Panc1 (cell line): ENCODE results near the gene BAIAP2. TPM values are rescaled to one million over a fixed set of nuclear protein-coding genes. Genes with fewer than 3 reads are reported as not detected.

Experiments
- ATAC-seq: fragments of 200-7000 bp; cut with Tn5 transposase; 2 replicates; pipeline ENCODE4 v1.9.1; 2020; ENCODE audit warnings: mild to moderate bottlenecking, moderate library complexity
- BruUV-seq: library from RNA; stranded (reverse); fragments of 400-500 nt; replicated peaks from 2 replicates; lab custom pipeline; 2021; lab: Mats Ljungman, UMichigan
- CTCF ChIA-PET: fragments of 300-600 bp; sonication (Branson Sonifier 250); formaldehyde crosslinking; loops from one replicate; lab custom pipeline; 2022; ENCODE audit warnings: antibody characterized with exemption; lab: Charles Lee
- POLR2A ChIA-PET: fragments of 300-600 bp; sonication (Branson Sonifier 250); formaldehyde crosslinking; loops from one replicate; lab custom pipeline; 2022; ENCODE audit warnings: antibody characterized with exemption; lab: Charles Lee
- DNase-seq: peaks from one replicate; pipeline ENCODE4 v3.0.0-alpha.2; 2010; ENCODE audit warnings: low read depth, low spot score
- H3K27ac ChIP-seq: 2 replicates; pipeline ENCODE4 v1.5.1; 2011; ENCODE audit warnings: mild to moderate bottlenecking, low read length, inconsistent platforms
- H3K27me3 ChIP-seq: fragments of 200-500 bp; sonication (Bioruptor generic); 2 replicates; pipeline ENCODE4 v1.6.0; 2014; ENCODE audit warnings: low read length, inconsistent platforms; ENCODE audit not compliant: control insufficient read depth, insufficient read depth
- H3K36me3 ChIP-seq: fragments of 200-500 bp; sonication (Bioruptor generic); 2 replicates; pipeline ENCODE4 v1.5.1; 2014; ENCODE audit warnings: inconsistent platforms, mild to moderate bottlenecking, low read length, moderate library complexity; ENCODE audit not compliant: control insufficient read depth, insufficient read depth
- H3K4me1 ChIP-seq: 2 replicates; pipeline ENCODE4 v1.5.1; 2011; ENCODE audit warnings: inconsistent platforms, mild to moderate bottlenecking, low read length, moderate library complexity; ENCODE audit not compliant: control insufficient read depth, insufficient read depth
- H3K4me3 ChIP-seq, 2 experiments: 2 replicates each; pipeline ENCODE4 v1.5.1; 2011 to 2012; ENCODE audit warnings: low read depth in 2 of 2, low read length in 2 of 2, mild to moderate bottlenecking in 2 of 2, inconsistent platforms in 1 of 2, moderate library complexity in 1 of 2
- H3K9me3 ChIP-seq: fragments of 200-500 bp; sonication (Bioruptor generic); 2 replicates; pipeline ENCODE4 v1.5.1; 2014; ENCODE audit warnings: low read depth, mild to moderate bottlenecking, inconsistent platforms, low read length, moderate library complexity; ENCODE audit not compliant: control insufficient read depth, insufficient read depth
- POLR2AphosphoS5 ChIP-seq: IDR thresholded peaks from 2 replicates; pipeline ENCODE4 v1.6.1; 2012; ENCODE audit warnings: mild to moderate bottlenecking, low read depth, low read length, moderate library complexity
- SIN3A ChIP-seq: IDR thresholded peaks from 2 replicates; pipeline ENCODE4 v1.6.1; 2012; ENCODE audit warnings: low read depth, mild to moderate bottlenecking, low read length, moderate library complexity, borderline replicate concordance; ENCODE audit not compliant: insufficient read depth
- TCF7L2 ChIP-seq: IDR thresholded peaks from 2 replicates; pipeline ENCODE4 v1.6.1; 2011; ENCODE audit warnings: mild to moderate bottlenecking, low read depth, low read length, inconsistent platforms
- in situ Hi-C: cut with HindIII; loops from 2 replicates; pipeline ENCODE4 v1.10.0; 2016; ENCODE audit warnings: low sequenced_read_pairs, low pct_unique_long_range_greater_than_20kb
- intact Hi-C: fragments of 100-400 bp; cut with micrococcal nuclease; formaldehyde crosslinking; loops from one replicate; pipeline ENCODE4 v1.10.0; 2022; ENCODE audit not compliant: unreplicated experiment
- total RNA-seq: library from RNA; stranded (reverse); gene quantifications from one replicate; pipeline ENCODE4 v1.2.1, GENCODE V29; 2021; ENCODE audit not compliant: unreplicated experiment
- TF ChIP-seq, protein P1 (sequence below), 2 experiments: IDR thresholded peaks; 2 replicates each; pipeline ENCODE4 v1.6.1; 2011 to 2012; ENCODE audit warnings: low read depth in 2 of 2, control low read depth in 1 of 2, low read length in 1 of 2, mild to moderate bottlenecking in 1 of 2, moderate library complexity in 1 of 2; ENCODE audit not compliant: insufficient read depth in 1 of 2
- TF ChIP-seq, protein P2 (sequence below): fragments of 450-650 bp; IDR thresholded peaks from 2 replicates; pipeline ENCODE4 v1.5.1; 2017; ENCODE audit warnings: mild to moderate bottlenecking

The BAIAP2 gene
- total RNA-seq, 1 experiment from 2014 or later = 125 TPM

DNA sequence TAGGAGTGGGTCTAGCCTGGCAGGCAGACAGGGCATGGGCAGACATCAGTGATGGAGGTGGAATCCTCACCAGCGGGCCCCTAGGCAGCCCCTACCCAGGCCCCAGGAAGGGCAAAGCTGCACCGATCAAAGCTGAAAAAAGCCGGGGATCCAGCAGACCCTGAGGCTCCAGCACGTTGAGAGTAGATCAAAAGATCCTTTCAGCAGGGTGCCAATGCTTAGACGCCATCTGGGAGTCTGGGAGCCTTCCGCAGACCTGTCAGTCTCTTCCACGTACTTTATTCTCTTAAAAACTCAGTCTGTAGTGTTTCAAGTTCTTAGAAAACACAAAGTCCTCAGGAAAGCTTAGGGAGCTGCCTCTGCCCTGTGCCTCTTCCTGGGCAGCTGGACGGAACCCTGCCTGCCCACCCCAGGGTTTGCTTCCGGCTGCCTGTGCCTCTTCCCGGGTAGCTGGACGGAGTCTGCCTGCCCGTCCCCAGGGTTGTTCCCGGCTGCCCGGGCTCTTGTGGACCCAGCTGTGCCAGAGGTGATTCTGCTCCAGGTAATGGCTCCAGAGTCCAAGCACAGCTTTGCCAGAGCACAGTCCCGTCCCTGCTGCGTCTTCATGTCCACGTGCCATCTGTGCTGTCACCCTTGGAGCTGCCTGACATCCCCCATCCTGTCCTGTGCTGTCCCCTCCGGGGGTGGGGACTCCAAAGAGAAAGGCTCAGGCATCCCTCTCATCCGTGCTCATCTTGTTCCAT, 79.6 kb downstream of the BAIAP2 start:
- ChIA-PET CTCF (interaction anchor here (0.6 to 0.8 kb wide), 2 partner anchors 11 to 13 kb away, joined by 3 read pairs; no protein-coding TSS in a partner anchor), POLR2A (interaction anchor here (0.6 kb wide), 1 partner anchor 305 kb away, joined by 7 read pairs; no protein-coding TSS in a partner anchor)
- no peak for DNase-seq
- H3K4me1 ChIP-seq = peaks cover 34% of the 10 kb centered on the region
- intact Hi-C loops (no loop called here), in situ Hi-C loops (no loop called here)
- no peak overlapping the region for H3K27ac ChIP-seq
- no peaks in the 10 kb centered on the region for H3K9me3 ChIP-seq
- no peak overlapping the region for H3K4me3 ChIP-seq
- H3K27me3 ChIP-seq = no peaks in the 10 kb centered on the region
- H3K36me3 ChIP-seq = peaks cover 2% of the 10 kb centered on the region
- TF ChIP-seq TCF7L2 = no peak
- no peak for ATAC-seq
- BruUV-seq = no TSS peak

DNA sequence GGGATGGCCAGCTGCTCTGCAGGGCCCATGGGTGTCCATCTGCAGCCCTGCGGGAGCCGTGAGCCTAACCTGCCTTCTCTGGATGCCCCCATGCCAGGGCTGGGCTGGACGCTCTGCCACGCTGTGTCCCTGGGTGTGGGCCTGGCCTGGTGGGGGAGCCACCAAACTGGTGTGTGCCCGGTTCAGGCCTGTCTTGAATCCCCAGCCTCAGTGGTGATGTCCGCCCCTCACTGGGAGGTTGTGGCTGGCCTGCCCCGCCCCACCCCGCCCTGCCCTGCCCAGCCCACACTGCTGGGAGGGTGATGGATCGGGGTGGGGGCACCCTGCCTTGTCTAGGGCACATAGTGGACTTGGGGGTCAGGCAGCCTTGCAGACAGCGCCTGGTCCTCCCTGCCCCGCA, 80.3 kb downstream of the BAIAP2 start:
- POLR2A ChIA-PET = interaction anchor here (0.6 kb wide), 1 partner anchor 304 kb away, joined by 7 read pairs; no protein-coding TSS in a partner anchor
- Histone ChIP-seq H3K27me3 (no peaks in the 10 kb centered on the region), H3K27ac (no peak overlapping the region), H3K4me3 (no peak overlapping the region), H3K36me3 (peaks cover 2% of the 10 kb centered on the region; the same call in 1 of the 2 replicates), H3K4me1 (peaks cover 34% of the 10 kb centered on the region), H3K9me3 (no peaks in the 10 kb centered on the region)
- TF ChIP-seq TCF7L2 = no peak
- no peak for TF ChIP-seq POLR2AphosphoS5
- TF ChIP-seq SIN3A = no peak
- TF ChIP-seq, protein P1, sequence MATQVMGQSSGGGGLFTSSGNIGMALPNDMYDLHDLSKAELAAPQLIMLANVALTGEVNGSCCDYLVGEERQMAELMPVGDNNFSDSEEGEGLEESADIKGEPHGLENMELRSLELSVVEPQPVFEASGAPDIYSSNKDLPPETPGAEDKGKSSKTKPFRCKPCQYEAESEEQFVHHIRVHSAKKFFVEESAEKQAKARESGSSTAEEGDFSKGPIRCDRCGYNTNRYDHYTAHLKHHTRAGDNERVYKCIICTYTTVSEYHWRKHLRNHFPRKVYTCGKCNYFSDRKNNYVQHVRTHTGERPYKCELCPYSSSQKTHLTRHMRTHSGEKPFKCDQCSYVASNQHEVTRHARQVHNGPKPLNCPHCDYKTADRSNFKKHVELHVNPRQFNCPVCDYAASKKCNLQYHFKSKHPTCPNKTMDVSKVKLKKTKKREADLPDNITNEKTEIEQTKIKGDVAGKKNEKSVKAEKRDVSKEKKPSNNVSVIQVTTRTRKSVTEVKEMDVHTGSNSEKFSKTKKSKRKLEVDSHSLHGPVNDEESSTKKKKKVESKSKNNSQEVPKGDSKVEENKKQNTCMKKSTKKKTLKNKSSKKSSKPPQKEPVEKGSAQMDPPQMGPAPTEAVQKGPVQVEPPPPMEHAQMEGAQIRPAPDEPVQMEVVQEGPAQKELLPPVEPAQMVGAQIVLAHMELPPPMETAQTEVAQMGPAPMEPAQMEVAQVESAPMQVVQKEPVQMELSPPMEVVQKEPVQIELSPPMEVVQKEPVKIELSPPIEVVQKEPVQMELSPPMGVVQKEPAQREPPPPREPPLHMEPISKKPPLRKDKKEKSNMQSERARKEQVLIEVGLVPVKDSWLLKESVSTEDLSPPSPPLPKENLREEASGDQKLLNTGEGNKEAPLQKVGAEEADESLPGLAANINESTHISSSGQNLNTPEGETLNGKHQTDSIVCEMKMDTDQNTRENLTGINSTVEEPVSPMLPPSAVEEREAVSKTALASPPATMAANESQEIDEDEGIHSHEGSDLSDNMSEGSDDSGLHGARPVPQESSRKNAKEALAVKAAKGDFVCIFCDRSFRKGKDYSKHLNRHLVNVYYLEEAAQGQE (IDR thresholded peaks at IDR 0.05; ENCODE audit: insufficient read depth in 1 of 2, low read depth in 2 of 2, low read length in 1 of 2) = no peak
- TF ChIP-seq, protein P2, sequence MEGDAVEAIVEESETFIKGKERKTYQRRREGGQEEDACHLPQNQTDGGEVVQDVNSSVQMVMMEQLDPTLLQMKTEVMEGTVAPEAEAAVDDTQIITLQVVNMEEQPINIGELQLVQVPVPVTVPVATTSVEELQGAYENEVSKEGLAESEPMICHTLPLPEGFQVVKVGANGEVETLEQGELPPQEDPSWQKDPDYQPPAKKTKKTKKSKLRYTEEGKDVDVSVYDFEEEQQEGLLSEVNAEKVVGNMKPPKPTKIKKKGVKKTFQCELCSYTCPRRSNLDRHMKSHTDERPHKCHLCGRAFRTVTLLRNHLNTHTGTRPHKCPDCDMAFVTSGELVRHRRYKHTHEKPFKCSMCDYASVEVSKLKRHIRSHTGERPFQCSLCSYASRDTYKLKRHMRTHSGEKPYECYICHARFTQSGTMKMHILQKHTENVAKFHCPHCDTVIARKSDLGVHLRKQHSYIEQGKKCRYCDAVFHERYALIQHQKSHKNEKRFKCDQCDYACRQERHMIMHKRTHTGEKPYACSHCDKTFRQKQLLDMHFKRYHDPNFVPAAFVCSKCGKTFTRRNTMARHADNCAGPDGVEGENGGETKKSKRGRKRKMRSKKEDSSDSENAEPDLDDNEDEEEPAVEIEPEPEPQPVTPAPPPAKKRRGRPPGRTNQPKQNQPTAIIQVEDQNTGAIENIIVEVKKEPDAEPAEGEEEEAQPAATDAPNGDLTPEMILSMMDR = no peak
- in situ Hi-C loops = no loop called here
- intact Hi-C loops = no loop called here
- no peak for ATAC-seq
- no peak for DNase-seq
- BruUV-seq = no TSS peak
- CTCF ChIA-PET = interaction anchor here (0.8 kb wide), 1 partner anchor 11 kb away, joined by 3 read pairs; no protein-coding TSS in a partner anchor
